Measurements from ENCODE around the gene DNAH1.

Gene DNAH1

GRCh38 chr3:52397676-52398399 is 81.7 kb downstream of the DNAH1 start:
- TF ChIP-seq SPI1 (IDR thresholded peaks at IDR 0.05; ENCODE audit: low read depth, low read length), result no peak
- no peak for TF ChIP-seq PAX5 (IDR thresholded peaks at IDR 0.05; ENCODE audit: insufficient read depth, low read length, severe bottlenecking)
- no peak for TF ChIP-seq TAF1 (IDR thresholded peaks at IDR 0.05; ENCODE audit: low read depth, low read length)
- no peak for TF ChIP-seq POLR2A (IDR thresholded peaks at IDR 0.05; ENCODE audit: low read depth, low read length)
- no peak for TF ChIP-seq POLR2AphosphoS5 (IDR thresholded peaks at IDR 0.05; ENCODE audit: low read depth, low read length)
- TF ChIP-seq POU2F2 (IDR thresholded peaks at IDR 0.05; ENCODE audit: low read depth, low read length), result no peak
- DNase-seq (ENCODE audit: insufficient read length, low spot score), result no peak

GRCh38 chr3:52398670-52399081 is 82.6 kb downstream of the DNAH1 start:
- no peak for TF ChIP-seq POU2F2 (IDR thresholded peaks at IDR 0.05; ENCODE audit: low read depth, low read length)
- no peak for TF ChIP-seq PAX5 (IDR thresholded peaks at IDR 0.05; ENCODE audit: insufficient read depth, low read length, severe bottlenecking)
- TF ChIP-seq POLR2A (IDR thresholded peaks at IDR 0.05; ENCODE audit: low read depth, low read length), result no peak
- peak; percentile 19 for TF ChIP-seq POLR2AphosphoS5 (IDR thresholded peaks at IDR 0.05; ENCODE audit: low read depth, low read length)
- FAIRE-seq (no peak), DNase-seq (ENCODE audit: insufficient read length, low spot score) (no peak)

More at GRCh38 chr3:52397676-52398399, 81.7 kb downstream of the DNAH1 start:
- FAIRE-seq, result no peak

GRCh38 chr3:52399131-52399530 is 83.0 kb downstream of the DNAH1 start:
- no peak for TF ChIP-seq SPI1 (IDR thresholded peaks at IDR 0.05; ENCODE audit: low read depth, low read length)
- no peak for TF ChIP-seq POLR2AphosphoS5 (IDR thresholded peaks at IDR 0.05; ENCODE audit: low read depth, low read length)
- TF ChIP-seq POU2F2 (IDR thresholded peaks at IDR 0.05; ENCODE audit: low read depth, low read length), result no peak
- TF ChIP-seq POLR2A (IDR thresholded peaks at IDR 0.05; ENCODE audit: low read depth, low read length), result no peak
- TF ChIP-seq PAX5 (IDR thresholded peaks at IDR 0.05; ENCODE audit: insufficient read depth, low read length, severe bottlenecking), result no peak
- no peak for TF ChIP-seq TAF1 (IDR thresholded peaks at IDR 0.05; ENCODE audit: low read depth, low read length)
- FAIRE-seq (no peak), DNase-seq (ENCODE audit: insufficient read length, low spot score) (no peak)

- TF ChIP-seq POLR2A (IDR thresholded peaks at IDR 0.05; ENCODE audit: low read depth, low read length) (no peak), POU2F2 (IDR thresholded peaks at IDR 0.05; ENCODE audit: low read depth, low read length) (no peak), TAF1 (IDR thresholded peaks at IDR 0.05; ENCODE audit: low read depth, low read length) (no peak), SPI1 (IDR thresholded peaks at IDR 0.05; ENCODE audit: low read depth, low read length) (no peak), PAX5 (IDR thresholded peaks at IDR 0.05; ENCODE audit: insufficient read depth, low read length, severe bottlenecking) (no peak), POLR2AphosphoS5 (IDR thresholded peaks at IDR 0.05; ENCODE audit: low read depth, low read length) (no peak)
- FAIRE-seq (no peak), DNase-seq (ENCODE audit: insufficient read length, low spot score) (no peak)
These were observed 83.5 kb downstream of the DNAH1 start for GRCh38 chr3:52399593-52399992.

GRCh38 chr3:52400275-52400793 is 84.2 kb downstream of the DNAH1 start:
- TF ChIP-seq PAX5 (IDR thresholded peaks at IDR 0.05; ENCODE audit: insufficient read depth, low read length, severe bottlenecking), result no peak
- TF ChIP-seq POU2F2 (IDR thresholded peaks at IDR 0.05; ENCODE audit: low read depth, low read length), result no peak
- TF ChIP-seq POLR2AphosphoS5 (IDR thresholded peaks at IDR 0.05; ENCODE audit: low read depth, low read length), result no peak; the same call in 1 of the 2 replicates
- no peak for TF ChIP-seq SPI1 (IDR thresholded peaks at IDR 0.05; ENCODE audit: low read depth, low read length)
- no peak for TF ChIP-seq POLR2A (IDR thresholded peaks at IDR 0.05; ENCODE audit: low read depth, low read length)
- no peak for DNase-seq (ENCODE audit: insufficient read length, low spot score)
- FAIRE-seq, result no peak

GRCh38 chr3:52401021-52401420 is 84.9 kb downstream of the DNAH1 start:
- TF ChIP-seq POLR2AphosphoS5 (IDR thresholded peaks at IDR 0.05; ENCODE audit: low read depth, low read length) (no peak), SPI1 (IDR thresholded peaks at IDR 0.05; ENCODE audit: low read depth, low read length) (no peak), PAX5 (IDR thresholded peaks at IDR 0.05; ENCODE audit: insufficient read depth, low read length, severe bottlenecking) (no peak), POU2F2 (IDR thresholded peaks at IDR 0.05; ENCODE audit: low read depth, low read length) (no peak), POLR2A (IDR thresholded peaks at IDR 0.05; ENCODE audit: low read depth, low read length) (no peak), TAF1 (IDR thresholded peaks at IDR 0.05; ENCODE audit: low read depth, low read length) (no peak)
- no peak for DNase-seq (ENCODE audit: insufficient read length, low spot score)
- FAIRE-seq, result no peak

GRCh38 chr3:52401551-52401950 is 85.4 kb downstream of the DNAH1 start:
- no peak for FAIRE-seq
- no peak for DNase-seq (ENCODE audit: insufficient read length, low spot score)
- TF ChIP-seq TAF1 (IDR thresholded peaks at IDR 0.05; ENCODE audit: low read depth, low read length), result no peak
- TF ChIP-seq POLR2AphosphoS5 (IDR thresholded peaks at IDR 0.05; ENCODE audit: low read depth, low read length), result no peak
- no peak for TF ChIP-seq POLR2A (IDR thresholded peaks at IDR 0.05; ENCODE audit: low read depth, low read length)
- no peak for TF ChIP-seq POU2F2 (IDR thresholded peaks at IDR 0.05; ENCODE audit: low read depth, low read length)
- TF ChIP-seq PAX5 (IDR thresholded peaks at IDR 0.05; ENCODE audit: insufficient read depth, low read length, severe bottlenecking), result no peak
- TF ChIP-seq SPI1 (IDR thresholded peaks at IDR 0.05; ENCODE audit: low read depth, low read length), result no peak

- TF ChIP-seq POLR2AphosphoS5 (IDR thresholded peaks at IDR 0.05; ENCODE audit: low read depth, low read length) (no peak), SPI1 (IDR thresholded peaks at IDR 0.05; ENCODE audit: low read depth, low read length) (0 out of 2 replicates have a peak, but pooled peaks have one; percentile 4), POLR2A (IDR thresholded peaks at IDR 0.05; ENCODE audit: low read depth, low read length) (no peak), POU2F2 (IDR thresholded peaks at IDR 0.05; ENCODE audit: low read depth, low read length) (no peak), TAF1 (IDR thresholded peaks at IDR 0.05; ENCODE audit: low read depth, low read length) (no peak), PAX5 (IDR thresholded peaks at IDR 0.05; ENCODE audit: insufficient read depth, low read length, severe bottlenecking) (no peak)
- no peak for DNase-seq (ENCODE audit: insufficient read length, low spot score)
- no peak for FAIRE-seq
These were observed 86.0 kb downstream of the DNAH1 start for GRCh38 chr3:52402101-52402521.

- TF ChIP-seq PAX5 (IDR thresholded peaks at IDR 0.05; ENCODE audit: insufficient read depth, low read length, severe bottlenecking), result no peak
- peak; percentile 19; the same call in 1 of the 2 replicates for TF ChIP-seq POLR2A (IDR thresholded peaks at IDR 0.05; ENCODE audit: low read depth, low read length)
- no peak for TF ChIP-seq POU2F2 (IDR thresholded peaks at IDR 0.05; ENCODE audit: low read depth, low read length)
- no peak for TF ChIP-seq TAF1 (IDR thresholded peaks at IDR 0.05; ENCODE audit: low read depth, low read length)
- no peak for TF ChIP-seq SPI1 (IDR thresholded peaks at IDR 0.05; ENCODE audit: low read depth, low read length)
- no peak for TF ChIP-seq POLR2AphosphoS5 (IDR thresholded peaks at IDR 0.05; ENCODE audit: low read depth, low read length)
- DNase-seq (ENCODE audit: insufficient read length, low spot score) (no peak), FAIRE-seq (no peak)
These were observed 86.7 kb downstream of the DNAH1 start for GRCh38 chr3:52402706-52403270.
